Measurements from ENCODE around the gene TOX4.

DNA sequence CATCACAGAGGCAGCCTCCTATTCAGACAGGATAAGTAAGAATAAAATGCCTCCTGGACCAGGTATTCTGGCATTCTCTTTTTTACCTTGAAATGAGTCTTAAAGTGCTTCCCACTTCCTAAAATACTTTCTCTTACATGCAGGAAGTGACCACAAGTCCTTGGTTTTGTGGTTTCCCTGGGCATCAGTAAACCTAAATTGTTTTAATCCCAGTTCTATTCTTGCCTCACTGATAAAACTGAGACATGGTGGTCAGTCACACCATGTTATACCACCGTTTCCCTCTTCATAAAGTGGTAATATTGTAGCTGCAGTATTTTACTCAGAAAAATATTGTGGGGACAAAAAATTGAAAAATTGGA lies 50.3 kb downstream of the TOX4 start:
- TF ChIP-seq, protein P1, sequence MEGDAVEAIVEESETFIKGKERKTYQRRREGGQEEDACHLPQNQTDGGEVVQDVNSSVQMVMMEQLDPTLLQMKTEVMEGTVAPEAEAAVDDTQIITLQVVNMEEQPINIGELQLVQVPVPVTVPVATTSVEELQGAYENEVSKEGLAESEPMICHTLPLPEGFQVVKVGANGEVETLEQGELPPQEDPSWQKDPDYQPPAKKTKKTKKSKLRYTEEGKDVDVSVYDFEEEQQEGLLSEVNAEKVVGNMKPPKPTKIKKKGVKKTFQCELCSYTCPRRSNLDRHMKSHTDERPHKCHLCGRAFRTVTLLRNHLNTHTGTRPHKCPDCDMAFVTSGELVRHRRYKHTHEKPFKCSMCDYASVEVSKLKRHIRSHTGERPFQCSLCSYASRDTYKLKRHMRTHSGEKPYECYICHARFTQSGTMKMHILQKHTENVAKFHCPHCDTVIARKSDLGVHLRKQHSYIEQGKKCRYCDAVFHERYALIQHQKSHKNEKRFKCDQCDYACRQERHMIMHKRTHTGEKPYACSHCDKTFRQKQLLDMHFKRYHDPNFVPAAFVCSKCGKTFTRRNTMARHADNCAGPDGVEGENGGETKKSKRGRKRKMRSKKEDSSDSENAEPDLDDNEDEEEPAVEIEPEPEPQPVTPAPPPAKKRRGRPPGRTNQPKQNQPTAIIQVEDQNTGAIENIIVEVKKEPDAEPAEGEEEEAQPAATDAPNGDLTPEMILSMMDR (conservative IDR thresholded peaks at IDR 0.05), result no peak
- no peak for TF ChIP-seq ZFX (IDR thresholded peaks at IDR 0.05)

All from C4-2B (cell line).